Hindlimb muscle (tissue), 1 donor: Measurements from ENCODE around the gene COX10. TPM values are rescaled to one million over a fixed set of nuclear protein-coding genes. Genes with fewer than 3 reads are reported as not detected.
"Not testable (repeated sequence)": the region's sequence is repeated elsewhere in the genome, so short reads cannot be mapped to it uniquely, and the experiment has no call there.

ENCODE experiments used
- DNase-seq: peaks from one replicate; pipeline ENCODE4 v3.0.0-alpha.2; 2013
- polyA plus RNA-seq: library from polyadenylated mRNA; unstranded; fragments of 120-200 nt; gene quantifications from one replicate; pipeline ENCODE4 v1.2.1, GENCODE V29; 2013; ENCODE audit not compliant: insufficient read length

COX10 gene
- polyA plus RNA-seq, 1 donor: 17.1 TPM

GRCh38 chr17:14205992-14206461, 136.7 kb downstream of the COX10 start:
- DNase-seq: no peak

GRCh38 chr17:14206891-14207290, 137.6 kb downstream of the COX10 start:
- no peak for DNase-seq

- no peak for DNase-seq
These were observed 138.5 kb downstream of the COX10 start for GRCh38 chr17:14207791-14208190.

GRCh38 chr17:14209215-14209614, 139.9 kb downstream of the COX10 start:
- DNase-seq: no peak

GRCh38 chr17:14211246-14211645, 141.9 kb downstream of the COX10 start:
- no peak for DNase-seq

- no peak for DNase-seq
These were observed 142.5 kb downstream of the COX10 start for GRCh38 chr17:14211801-14212200.

GRCh38 chr17:14212401-14212800, 143.1 kb downstream of the COX10 start:
- DNase-seq: no peak

- DNase-seq: no peak
These were observed 145.0 kb downstream of the COX10 start for GRCh38 chr17:14214271-14214670.

- no peak for DNase-seq
These were observed 153.3 kb downstream of the COX10 start for GRCh38 chr17:14222611-14223010.

- DNase-seq: no peak
These were observed 156.1 kb downstream of the COX10 start for GRCh38 chr17:14225254-14225980.

- DNase-seq: no peak
These were observed 157.7 kb downstream of the COX10 start for GRCh38 chr17:14227052-14227451.

GRCh38 chr17:14228903-14229302, 159.6 kb downstream of the COX10 start:
- DNase-seq: no peak

GRCh38 chr17:14231187-14231586, 161.9 kb downstream of the COX10 start:
- not testable (repeated sequence) for DNase-seq

GRCh38 chr17:14235047-14235446, 165.7 kb downstream of the COX10 start:
- DNase-seq: not testable (repeated sequence)

- DNase-seq: not testable (repeated sequence)
These were observed 166.7 kb downstream of the COX10 start for GRCh38 chr17:14236032-14236431.

GRCh38 chr17:14236762-14237161, 167.5 kb downstream of the COX10 start, which contains the start of gene CDRT15:
CDRT15 (minus strand) TSS chr17:14236862; CDS start chr17:14236833, 29 bp downstream.
- not testable (repeated sequence) for DNase-seq

GRCh38 chr17:14239271-14239670, 170.0 kb downstream of the COX10 start:
- not testable (repeated sequence) for DNase-seq

GRCh38 chr17:14245002-14245401, 175.7 kb downstream of the COX10 start:
- no peak for DNase-seq

- DNase-seq: no peak
These were observed 176.3 kb downstream of the COX10 start for GRCh38 chr17:14245629-14246028.

Other genes starting within 250 kb of the COX10 start
- gene CDRT15, start 167.4 kb downstream of the COX10 start, polyA plus RNA-seq: 0.86 TPM
- gene HS3ST3B1, start 231.6 kb downstream of the COX10 start, polyA plus RNA-seq: 1.5 TPM